Measurements from ENCODE around the gene TNS3. TPM values are rescaled to one million over a fixed set of nuclear protein-coding genes. Genes with fewer than 3 reads are reported as not detected.

TNS3 gene
- total RNA-seq, 1 donor from 2014 or later: 89.8 TPM

- Histone ChIP-seq H3K27me3 (no peaks in the 10 kb centered on the region), H3K9me3 (no peaks in the 10 kb centered on the region), H3K36me3 (no peaks in the 10 kb centered on the region), H3K4me3 (no peak overlapping the region), H3K27ac (peak overlapping the region; percentile 3 to 23), H3K4me1 (peaks cover 0 to 23% of the 10 kb centered on the region in 2 donors)
- intact Hi-C loops (cut with DNase I): loop anchor here (5.0 kb wide), 1 partner anchor 33 kb away; no protein-coding TSS in a partner anchor
- TF ChIP-seq, protein P1, sequence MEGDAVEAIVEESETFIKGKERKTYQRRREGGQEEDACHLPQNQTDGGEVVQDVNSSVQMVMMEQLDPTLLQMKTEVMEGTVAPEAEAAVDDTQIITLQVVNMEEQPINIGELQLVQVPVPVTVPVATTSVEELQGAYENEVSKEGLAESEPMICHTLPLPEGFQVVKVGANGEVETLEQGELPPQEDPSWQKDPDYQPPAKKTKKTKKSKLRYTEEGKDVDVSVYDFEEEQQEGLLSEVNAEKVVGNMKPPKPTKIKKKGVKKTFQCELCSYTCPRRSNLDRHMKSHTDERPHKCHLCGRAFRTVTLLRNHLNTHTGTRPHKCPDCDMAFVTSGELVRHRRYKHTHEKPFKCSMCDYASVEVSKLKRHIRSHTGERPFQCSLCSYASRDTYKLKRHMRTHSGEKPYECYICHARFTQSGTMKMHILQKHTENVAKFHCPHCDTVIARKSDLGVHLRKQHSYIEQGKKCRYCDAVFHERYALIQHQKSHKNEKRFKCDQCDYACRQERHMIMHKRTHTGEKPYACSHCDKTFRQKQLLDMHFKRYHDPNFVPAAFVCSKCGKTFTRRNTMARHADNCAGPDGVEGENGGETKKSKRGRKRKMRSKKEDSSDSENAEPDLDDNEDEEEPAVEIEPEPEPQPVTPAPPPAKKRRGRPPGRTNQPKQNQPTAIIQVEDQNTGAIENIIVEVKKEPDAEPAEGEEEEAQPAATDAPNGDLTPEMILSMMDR (IDR thresholded peaks at IDR 0.05): no peak
- DNase-seq (ENCODE audit: low spot score in 2 of 2): no peak
Observed at GRCh38 chr7:47488969-47489342, 93.0 kb downstream of the TNS3 start.

- peak in 1 of 2 donors; percentile 8 for DNase-seq (ENCODE audit: low spot score in 2 of 2)
- Histone ChIP-seq H3K36me3 (no peaks in the 10 kb centered on the region), H3K4me3 (no peak overlapping the region), H3K9me3 (no peaks in the 10 kb centered on the region), H3K4me1 (peaks cover 0 to 28% of the 10 kb centered on the region in 2 donors), H3K27ac (peak overlapping the region; percentile 8 to 14), H3K27me3 (no peaks in the 10 kb centered on the region)
- intact Hi-C loops (cut with DNase I): loop anchor here (5.0 kb wide), 1 partner anchor 34 kb away; no protein-coding TSS in a partner anchor
- TF ChIP-seq, protein P1 (IDR thresholded peaks at IDR 0.05): no peak
Observed at GRCh38 chr7:47488201-47488968, 93.5 kb downstream of the TNS3 start.

GRCh38 chr7:47485640-47486435, 96.1 kb downstream of the TNS3 start:
- Histone ChIP-seq H3K27ac (peak overlapping the region; percentile 13 to 49), H3K4me1 (peaks cover 13 to 46% of the 10 kb centered on the region in 2 donors), H3K27me3 (no peaks in the 10 kb centered on the region), H3K9me3 (no peaks in the 10 kb centered on the region), H3K36me3 (no peaks in the 10 kb centered on the region), H3K4me3 (no peak overlapping the region)
- intact Hi-C loops (cut with DNase I): loop anchor here (5.0 kb wide), 1 partner anchor 36 kb away; no protein-coding TSS in a partner anchor
- TF ChIP-seq, protein P1 (IDR thresholded peaks at IDR 0.05): no peak
- no peak for DNase-seq (ENCODE audit: low spot score in 2 of 2)

DNA sequence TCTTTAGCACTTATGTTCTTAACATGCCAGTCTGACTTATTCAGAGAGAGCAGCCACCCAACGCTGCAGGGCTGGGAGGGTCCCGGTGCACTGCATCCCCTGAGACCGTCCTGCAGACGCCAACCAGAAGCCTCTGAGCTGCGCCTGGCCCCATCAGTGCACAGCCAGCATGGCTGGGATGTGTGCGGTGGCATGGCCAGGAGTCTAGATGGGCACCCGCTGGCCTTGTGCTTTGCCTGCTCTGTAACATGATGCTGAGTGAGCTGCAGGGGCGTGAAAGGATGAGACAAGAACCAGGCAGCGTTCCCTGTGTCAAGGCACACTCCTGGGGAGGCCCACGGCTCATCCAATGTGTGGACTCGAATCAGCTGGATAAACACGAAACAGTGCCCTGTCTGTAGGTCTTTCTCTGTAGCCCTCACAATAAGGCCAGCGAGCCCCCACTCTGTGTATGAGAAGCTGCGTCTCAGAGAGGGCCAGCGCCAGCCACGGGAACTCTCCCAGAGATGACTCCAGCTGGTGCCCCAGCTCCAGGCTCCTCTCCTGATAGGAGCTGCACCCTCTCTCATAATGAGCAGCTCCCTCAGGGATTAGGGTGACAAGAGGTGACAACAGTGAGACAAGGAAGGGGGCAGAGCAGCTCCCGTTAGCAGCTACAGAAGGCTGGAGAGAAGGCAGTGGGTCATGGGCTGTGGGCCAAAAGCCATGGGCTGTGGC, 96.8 kb downstream of the TNS3 start:
- no peaks in the 10 kb centered on the region for H3K36me3 ChIP-seq
- TF ChIP-seq, protein P1 (IDR thresholded peaks at IDR 0.05): no peak
- no peaks in the 10 kb centered on the region for H3K9me3 ChIP-seq
- H3K27me3 ChIP-seq: no peaks in the 10 kb centered on the region
- H3K4me3 ChIP-seq: no peak overlapping the region
- intact Hi-C loops (cut with DNase I): loop anchor here (5.0 kb wide), 3 partner anchors 37 to 332 kb away; partner anchors contain the start of gene TNS3
- no peak for DNase-seq (ENCODE audit: low spot score in 2 of 2)
- H3K27ac ChIP-seq: peak overlapping the region; percentile 13 to 49
- H3K4me1 ChIP-seq: peaks cover 16 to 52% of the 10 kb centered on the region in 2 donors

DNA sequence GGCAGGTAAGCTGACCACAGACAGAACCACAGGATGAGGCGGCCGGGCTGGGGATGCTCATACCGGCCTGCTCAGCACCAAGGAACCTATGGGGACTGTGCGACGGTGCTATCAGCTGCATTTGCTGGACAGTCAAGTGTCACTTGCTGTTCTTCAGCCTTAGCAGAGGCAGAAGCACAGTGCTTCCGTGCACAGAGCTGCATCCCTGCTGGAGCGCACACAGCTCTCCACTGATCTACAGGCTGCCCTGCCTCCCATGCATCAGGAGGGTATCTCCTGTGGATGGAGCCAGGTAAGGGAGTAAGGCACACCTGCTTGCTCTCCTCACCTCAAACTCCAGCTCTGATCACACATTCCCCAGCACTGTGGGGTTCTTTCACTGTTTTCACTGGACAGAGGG, 97.5 kb downstream of the TNS3 start:
- Histone ChIP-seq H3K36me3 (no peaks in the 10 kb centered on the region), H3K4me1 (peaks cover 19 to 57% of the 10 kb centered on the region in 2 donors), H3K9me3 (no peaks in the 10 kb centered on the region), H3K27ac (peak overlapping the region in 1 of 2 donors; percentile 49), H3K4me3 (no peak overlapping the region), H3K27me3 (no peaks in the 10 kb centered on the region)
- intact Hi-C loops (cut with DNase I): loop anchor here (5.0 kb wide), 2 partner anchors 98 to 333 kb away; partner anchors contain the start of gene TNS3
- TF ChIP-seq, protein P1 (IDR thresholded peaks at IDR 0.05): no peak
- DNase-seq (ENCODE audit: low spot score in 2 of 2): no peak

All from ascending aorta (tissue), 2 donors.